Measurements from ENCODE around the gene ADSS1.
"Not testable (repeated sequence)": the region's sequence is repeated elsewhere in the genome, so short reads cannot be mapped to it uniquely, and the experiment has no call there.

- TF ChIP-seq, protein P1, sequence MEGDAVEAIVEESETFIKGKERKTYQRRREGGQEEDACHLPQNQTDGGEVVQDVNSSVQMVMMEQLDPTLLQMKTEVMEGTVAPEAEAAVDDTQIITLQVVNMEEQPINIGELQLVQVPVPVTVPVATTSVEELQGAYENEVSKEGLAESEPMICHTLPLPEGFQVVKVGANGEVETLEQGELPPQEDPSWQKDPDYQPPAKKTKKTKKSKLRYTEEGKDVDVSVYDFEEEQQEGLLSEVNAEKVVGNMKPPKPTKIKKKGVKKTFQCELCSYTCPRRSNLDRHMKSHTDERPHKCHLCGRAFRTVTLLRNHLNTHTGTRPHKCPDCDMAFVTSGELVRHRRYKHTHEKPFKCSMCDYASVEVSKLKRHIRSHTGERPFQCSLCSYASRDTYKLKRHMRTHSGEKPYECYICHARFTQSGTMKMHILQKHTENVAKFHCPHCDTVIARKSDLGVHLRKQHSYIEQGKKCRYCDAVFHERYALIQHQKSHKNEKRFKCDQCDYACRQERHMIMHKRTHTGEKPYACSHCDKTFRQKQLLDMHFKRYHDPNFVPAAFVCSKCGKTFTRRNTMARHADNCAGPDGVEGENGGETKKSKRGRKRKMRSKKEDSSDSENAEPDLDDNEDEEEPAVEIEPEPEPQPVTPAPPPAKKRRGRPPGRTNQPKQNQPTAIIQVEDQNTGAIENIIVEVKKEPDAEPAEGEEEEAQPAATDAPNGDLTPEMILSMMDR (IDR thresholded peaks at IDR 0.05) = not testable (repeated sequence)
- not testable (repeated sequence) for TF ChIP-seq POLR2AphosphoS5 (IDR thresholded peaks at IDR 0.05)
Measured at GRCh38 chr14:104750753-104751057, 26.7 kb downstream of the ADSS1 start.
